GM23338 (cell line): ENCODE results near the gene ACYP2.

Source experiments
- CREB1 ChIP-seq: fragments of 250-450 bp; sonication (Bioruptor Pico); IDR thresholded peaks from 2 replicates; pipeline ENCODE4 v1.5.0; 2020; ENCODE audit warnings: low read depth, mild to moderate bottlenecking, moderate library complexity
- CTCF ChIP-seq, 2 experiments: fragments of 200-600 bp in 1 of 2; sonication (generic) in 1 of 2; conservative IDR thresholded peaks; 2 replicates each; pipeline versions ENCODE4 v1.5.1 to v1.6.1; 2016 to 2017; ENCODE audit warnings: antibody characterized with exemption in 2 of 2, low read depth in 2 of 2, mild to moderate bottlenecking in 2 of 2, moderate library complexity in 1 of 2
- ETS1 ChIP-seq: IDR thresholded peaks from 2 replicates; pipeline ENCODE4 v1.6.1; 2016; ENCODE audit warnings: antibody characterized with exemption
- EZH2 ChIP-seq: fragments of 200-600 bp; sonication (generic); IDR thresholded peaks from one replicate; pipeline ENCODE4 v1.8.0; 2017; ENCODE audit warnings: antibody characterized with exemption, mild to moderate bottlenecking, low read depth; ENCODE audit not compliant: unreplicated experiment
- EZH2phosphoT487 ChIP-seq: fragments of 200-600 bp; sonication (generic); IDR thresholded peaks from one replicate; pipeline ENCODE4 v1.8.1; 2018; ENCODE audit warnings: antibody characterized with exemption; ENCODE audit not compliant: unreplicated experiment
- JUNB ChIP-seq: IDR thresholded peaks from one replicate; pipeline ENCODE4 v1.6.1; 2016; ENCODE audit warnings: antibody characterized with exemption; ENCODE audit not compliant: unreplicated experiment
- NANOG ChIP-seq: IDR thresholded peaks from 2 replicates; pipeline ENCODE4 v1.6.1; 2016; ENCODE audit warnings: antibody characterized with exemption, borderline replicate concordance
- POLR2AphosphoS5 ChIP-seq: IDR thresholded peaks from 2 replicates; pipeline ENCODE4 v1.6.1; 2016; ENCODE audit warnings: antibody characterized with exemption, low read depth
- REST ChIP-seq: IDR thresholded peaks from one replicate; pipeline ENCODE4 v1.6.1; 2018; ENCODE audit warnings: antibody characterized with exemption; ENCODE audit not compliant: unreplicated experiment
- STAT1 ChIP-seq: IDR thresholded peaks from one replicate; pipeline ENCODE4 v1.6.1; 2016; ENCODE audit warnings: antibody characterized with exemption; ENCODE audit not compliant: unreplicated experiment
- ZNF114 ChIP-seq: fragments of 250-450 bp; sonication (Bioruptor Pico); IDR thresholded peaks from 2 replicates; pipeline ENCODE4 v1.5.0; 2020; ENCODE audit warnings: mild to moderate bottlenecking, moderate library complexity
- ZNF331 ChIP-seq: fragments of 250-450 bp; sonication (Bioruptor Pico); IDR thresholded peaks from 2 replicates; pipeline ENCODE4 v1.5.0; 2020; ENCODE audit warnings: low read depth, mild to moderate bottlenecking, moderate library complexity
- ZNF462 ChIP-seq: fragments of 250-450 bp; sonication (Bioruptor Pico); IDR thresholded peaks from 2 replicates; pipeline ENCODE4 v1.5.0; 2020; ENCODE audit warnings: mild to moderate bottlenecking, moderate library complexity

- TF ChIP-seq POLR2AphosphoS5 (no peak), CTCF (conservative IDR thresholded peaks at IDR 0.05; ENCODE audit: low read depth in 2 of 2) (no peak), REST (no peak), EZH2 (no peak), JUNB (no peak), ZNF114 (no peak), EZH2phosphoT487 (no peak), NANOG (no peak), ZNF462 (no peak), STAT1 (no peak), CREB1 (CRISPR knock-in tag) (no peak), ETS1 (no peak), ZNF331 (CRISPR knock-in tag) (no peak)
Measured at GRCh38 chr2:54143780-54144179, 28.4 kb downstream of the ACYP2 start.
